NCI-H510A treated with DMSO at 0.1 percent for 48 hours (cell line): ENCODE measurements around the gene KDELR1.
A peak's percentile ranks its signal among the peaks of the same experiment; 100 is the strongest.
"Not testable (repeated sequence)": the region's sequence is repeated elsewhere in the genome, so short reads cannot be mapped to it uniquely, and the experiment has no call there.

ENCODE experiments used
- DNase-seq: peaks from one replicate; lab custom pipeline; 2025; lab: John Stamatoyannopoulos, UW

Gene KDELR1

GRCh38 chr19:48397263-48398101, 6.1 kb upstream of the KDELR1 start:
- no peak for DNase-seq

- DNase-seq, result no peak
Measured at GRCh38 chr19:48396824-48397176, 5.4 kb upstream of the KDELR1 start.

GRCh38 chr19:48396016-48396823, 4.9 kb upstream of the KDELR1 start:
- no peak for DNase-seq

- DNase-seq, result no peak
Measured at GRCh38 chr19:48395499-48395898, 4.1 kb upstream of the KDELR1 start.

GRCh38 chr19:48395170-48395455, 3.8 kb upstream of the KDELR1 start:
- DNase-seq, result no peak

- DNase-seq, result no peak
Measured at GRCh38 chr19:48394331-48395169, 3.2 kb upstream of the KDELR1 start.

- DNase-seq, result no peak
Measured at GRCh38 chr19:48393559-48394330, 2.4 kb upstream of the KDELR1 start, which contains the start of gene GRIN2D. Gene GRIN2D, plus strand, starts transcription at chr19:48393668. Its CDS starts 4,725 bp downstream, at chr19:48398393.

GRCh38 chr19:48392860-48393558, 1.7 kb upstream of the KDELR1 start:
- no peak for DNase-seq

- DNase-seq, result not testable (repeated sequence)
Measured at GRCh38 chr19:48392006-48392344, 624 bp upstream of the KDELR1 start.

- no peak for DNase-seq
Measured at GRCh38 chr19:48390188-48391099, 907 bp downstream of the KDELR1 start.

GRCh38 chr19:48386981-48387380, 4.4 kb downstream of the KDELR1 start:
- DNase-seq, result no peak

GRCh38 chr19:48385461-48386087, 5.8 kb downstream of the KDELR1 start:
- no peak for DNase-seq

GRCh38 chr19:48382286-48382685, 9.1 kb downstream of the KDELR1 start:
- DNase-seq, result no peak

GRCh38 chr19:48381178-48381950, 10.0 kb downstream of the KDELR1 start:
- no peak for DNase-seq

GRCh38 chr19:48379058-48379457, 12.3 kb downstream of the KDELR1 start:
- no peak for DNase-seq

- DNase-seq, result no peak
Measured at GRCh38 chr19:48378194-48378570, 13.2 kb downstream of the KDELR1 start.

- DNase-seq, result no peak
Measured at GRCh38 chr19:48373567-48373966, 17.8 kb downstream of the KDELR1 start.

GRCh38 chr19:48372904-48373303, 18.4 kb downstream of the KDELR1 start:
- peak; percentile 62 for DNase-seq

GRCh38 chr19:48371771-48372170, 19.6 kb downstream of the KDELR1 start:
- DNase-seq, result not testable (repeated sequence)
